Measurements from ENCODE around the gene CTDSPL2. TPM values are rescaled to one million over a fixed set of nuclear protein-coding genes. Genes with fewer than 3 reads are reported as not detected.
"Not testable (repeated sequence)": the region's sequence is repeated elsewhere in the genome, so short reads cannot be mapped to it uniquely, and the experiment has no call there.

CTDSPL2 gene
- 43.5 and 50.0 TPM in 2 replicates for total RNA-seq (2014; rRNA removed; shearing (Covaris generic); ENCODE audit: low replicate concordance)

GRCh38 chr15:44426975-44427755 is at the start of gene CTDSPL2:
Gene CTDSPL2, plus strand, starts transcription at chr15:44427629. Its CDS starts 31,386 bp downstream, at chr15:44459015.
- peak; percentile 99 for DNase-seq (ENCODE audit: low read depth)
- in situ Hi-C loops (cut with HindIII; ENCODE audit: low pct_unique_long_range_greater_than_20kb, low sequenced_read_pairs): no loop called here

DNA sequence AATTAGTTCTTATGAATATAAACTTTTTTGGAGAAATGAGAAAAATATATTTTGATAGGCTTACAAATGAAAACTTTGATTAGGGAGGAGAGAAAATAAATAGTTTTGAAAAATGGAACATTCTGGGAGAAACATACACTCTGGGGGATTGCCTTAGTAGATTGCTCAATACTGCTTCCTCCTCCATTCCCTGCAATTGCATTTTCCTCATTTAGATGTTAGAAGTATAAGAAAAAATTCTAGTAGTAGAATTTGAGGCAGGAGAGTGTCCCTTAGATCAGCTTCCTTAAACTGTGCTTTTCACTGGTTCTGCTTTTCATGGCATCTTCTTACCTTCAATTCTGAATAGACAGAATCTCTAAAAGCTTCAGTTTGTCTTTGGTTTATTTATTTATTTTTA is 46.2 kb upstream of the CTDSPL2 start:
- no peak for DNase-seq (ENCODE audit: low read depth)
- in situ Hi-C loops (cut with HindIII; ENCODE audit: low pct_unique_long_range_greater_than_20kb, low sequenced_read_pairs): no loop called here

DNA sequence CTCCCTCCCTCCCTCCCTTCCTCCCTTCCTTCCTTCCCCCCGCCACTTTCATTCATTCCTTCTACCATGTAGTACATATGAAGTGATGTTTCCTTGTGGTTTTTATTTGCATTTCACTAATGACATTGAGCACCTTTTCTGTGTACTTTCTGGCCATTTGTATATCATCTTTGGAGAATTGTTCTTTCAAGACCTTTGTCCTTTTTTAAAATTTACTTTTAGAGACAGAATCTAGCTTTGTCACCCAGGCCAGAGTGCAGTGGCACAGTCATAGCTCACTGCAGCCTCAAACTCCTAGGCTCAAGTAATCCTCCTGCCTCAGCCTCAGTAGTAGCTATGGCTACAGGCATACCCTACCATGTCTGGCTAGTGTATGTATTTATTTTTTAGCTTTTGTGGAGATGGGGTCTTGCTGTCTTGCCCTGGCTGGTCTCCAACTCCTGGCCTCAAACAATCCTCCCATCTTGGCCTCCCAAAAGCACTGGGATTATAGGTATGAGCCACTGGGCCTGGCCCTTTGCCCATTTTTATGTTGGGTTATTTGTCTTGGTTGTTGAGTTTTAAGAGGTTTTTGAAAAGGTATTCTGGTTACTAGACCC is 42.0 kb upstream of the CTDSPL2 start:
- in situ Hi-C loops (cut with HindIII; ENCODE audit: low pct_unique_long_range_greater_than_20kb, low sequenced_read_pairs): no loop called here
- no peak for DNase-seq (ENCODE audit: low read depth)

- in situ Hi-C loops (cut with HindIII; ENCODE audit: low pct_unique_long_range_greater_than_20kb, low sequenced_read_pairs): no loop called here
- no peak for DNase-seq (ENCODE audit: low read depth)
Measured at GRCh38 chr15:44394062-44394461, 33.4 kb upstream of the CTDSPL2 start.

GRCh38 chr15:44394562-44394961 is 32.9 kb upstream of the CTDSPL2 start:
- no peak for DNase-seq (ENCODE audit: low read depth)
- in situ Hi-C loops (cut with HindIII; ENCODE audit: low pct_unique_long_range_greater_than_20kb, low sequenced_read_pairs): no loop called here

DNA sequence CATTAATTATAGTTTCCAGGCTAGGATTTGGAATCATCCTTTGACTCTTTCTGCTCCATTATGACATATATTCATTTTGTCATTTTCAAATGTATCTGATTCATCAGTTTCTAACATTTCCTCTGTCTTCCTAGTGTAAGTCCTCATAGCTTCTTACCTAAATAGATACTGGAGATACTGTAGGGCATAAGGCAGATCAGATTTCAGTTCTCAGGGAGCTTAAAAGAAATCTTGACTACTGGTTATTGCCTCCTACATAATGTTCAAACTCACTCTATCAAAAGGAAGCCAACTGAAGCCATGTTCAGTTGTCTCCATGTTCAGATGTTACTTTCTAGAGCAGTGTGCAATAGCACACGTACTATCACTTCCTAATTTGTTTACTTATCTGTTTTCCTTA is 29.6 kb upstream of the CTDSPL2 start:
- in situ Hi-C loops (cut with HindIII; ENCODE audit: low pct_unique_long_range_greater_than_20kb, low sequenced_read_pairs): no loop called here
- DNase-seq (ENCODE audit: low read depth): no peak

DNA sequence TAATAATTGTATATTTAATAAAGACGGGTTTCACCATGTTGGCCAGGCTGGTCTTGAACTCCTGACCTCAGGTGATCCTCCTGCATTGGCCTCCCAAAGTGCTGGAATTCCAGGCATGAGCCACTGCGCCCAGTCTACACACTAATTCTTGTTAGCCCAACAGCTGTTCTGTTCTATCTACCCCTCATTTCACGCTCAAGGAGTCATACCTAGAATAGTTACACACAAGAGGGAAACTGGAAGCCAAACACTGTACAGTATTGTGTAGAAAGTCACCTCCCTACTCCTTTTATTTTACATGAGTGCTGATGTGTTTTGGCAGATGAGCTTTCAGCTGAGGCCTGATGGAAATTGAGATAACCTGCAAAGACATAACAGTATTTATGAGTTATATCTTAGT is 13.4 kb upstream of the CTDSPL2 start:
- in situ Hi-C loops (cut with HindIII; ENCODE audit: low pct_unique_long_range_greater_than_20kb, low sequenced_read_pairs): no loop called here
- no peak for DNase-seq (ENCODE audit: low read depth)

GRCh38 chr15:44427756-44428724 is 611 bp downstream of the CTDSPL2 start:
- in situ Hi-C loops (cut with HindIII; ENCODE audit: low pct_unique_long_range_greater_than_20kb, low sequenced_read_pairs): no loop called here
- DNase-seq (ENCODE audit: low read depth): peak; percentile 30

DNA sequence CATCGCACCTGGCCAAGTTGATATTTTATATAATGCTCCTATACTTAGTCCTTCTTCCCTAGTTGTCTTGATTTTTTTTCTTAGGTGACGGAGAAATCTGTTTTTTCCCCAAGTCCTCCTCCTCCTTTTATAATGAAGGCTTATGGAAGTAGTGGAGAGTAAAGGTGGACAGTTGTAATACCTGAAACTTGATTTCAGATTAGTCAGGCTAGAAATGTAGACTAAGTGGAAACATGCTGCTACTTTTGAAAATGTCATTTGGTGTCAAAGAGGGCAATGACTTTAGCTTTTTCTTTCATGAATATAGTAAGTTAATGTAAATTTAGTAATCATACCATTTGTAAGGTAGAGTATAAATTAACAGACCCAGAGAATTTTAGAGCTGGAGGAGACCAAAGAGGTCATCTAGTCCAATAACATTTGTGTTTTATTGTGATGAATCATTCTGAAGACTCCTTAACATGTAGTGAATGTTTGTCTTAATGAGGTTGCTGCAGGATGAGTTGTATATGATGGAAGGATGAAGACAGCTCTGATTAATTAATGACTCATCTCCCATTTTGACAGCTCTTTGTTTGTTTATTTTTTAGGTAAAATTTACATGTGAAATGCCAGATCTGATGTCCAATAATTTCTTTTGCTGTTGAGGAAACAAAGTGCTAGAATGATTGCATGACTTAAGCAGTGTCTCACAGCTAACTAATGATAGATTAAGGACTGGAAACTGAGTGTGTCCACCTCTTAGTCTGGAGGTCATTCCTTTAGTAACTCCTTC is 8.7 kb downstream of the CTDSPL2 start:
- peak; percentile 62 for DNase-seq (ENCODE audit: low read depth)
- in situ Hi-C loops (cut with HindIII; ENCODE audit: low pct_unique_long_range_greater_than_20kb, low sequenced_read_pairs): no loop called here

DNA sequence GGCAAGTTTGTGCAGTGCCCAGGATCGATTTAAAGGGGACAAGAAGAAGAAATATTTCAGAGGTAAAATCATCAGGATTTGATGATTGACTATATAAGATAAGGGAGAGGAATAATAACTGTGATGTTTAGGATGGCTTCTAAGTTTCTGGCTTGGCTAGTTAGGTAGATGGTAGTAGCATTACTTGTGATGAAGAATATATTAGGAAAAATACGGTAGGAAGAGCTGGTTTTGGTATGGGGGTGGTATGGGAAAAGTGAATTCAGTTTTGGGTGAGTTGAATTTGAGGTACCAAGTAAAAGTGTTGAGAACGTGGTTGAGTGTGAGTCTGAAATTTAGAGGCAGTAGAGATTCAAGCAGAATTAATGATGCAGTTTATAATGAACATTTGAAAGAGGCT is 11.0 kb downstream of the CTDSPL2 start:
- in situ Hi-C loops (cut with HindIII; ENCODE audit: low pct_unique_long_range_greater_than_20kb, low sequenced_read_pairs): no loop called here

GRCh38 chr15:44441095-44441501 is 13.7 kb downstream of the CTDSPL2 start:
- in situ Hi-C loops (cut with HindIII; ENCODE audit: low pct_unique_long_range_greater_than_20kb, low sequenced_read_pairs): no loop called here
- no peak for DNase-seq (ENCODE audit: low read depth)

More for the DNA sequence above, 11.0 kb downstream of the CTDSPL2 start:
- no peak for DNase-seq (ENCODE audit: low read depth)

GRCh38 chr15:44443515-44443914 is 16.1 kb downstream of the CTDSPL2 start:
- DNase-seq (ENCODE audit: low read depth): no peak
- in situ Hi-C loops (cut with HindIII; ENCODE audit: low pct_unique_long_range_greater_than_20kb, low sequenced_read_pairs): no loop called here

- in situ Hi-C loops (cut with HindIII; ENCODE audit: low pct_unique_long_range_greater_than_20kb, low sequenced_read_pairs): no loop called here
Measured at GRCh38 chr15:44447772-44448376, 20.4 kb downstream of the CTDSPL2 start.

GRCh38 chr15:44450172-44450571 is 22.7 kb downstream of the CTDSPL2 start:
- DNase-seq (ENCODE audit: low read depth): no peak
- in situ Hi-C loops (cut with HindIII; ENCODE audit: low pct_unique_long_range_greater_than_20kb, low sequenced_read_pairs): no loop called here

More at GRCh38 chr15:44447772-44448376, 20.4 kb downstream of the CTDSPL2 start:
- DNase-seq (ENCODE audit: low read depth): no peak

DNA sequence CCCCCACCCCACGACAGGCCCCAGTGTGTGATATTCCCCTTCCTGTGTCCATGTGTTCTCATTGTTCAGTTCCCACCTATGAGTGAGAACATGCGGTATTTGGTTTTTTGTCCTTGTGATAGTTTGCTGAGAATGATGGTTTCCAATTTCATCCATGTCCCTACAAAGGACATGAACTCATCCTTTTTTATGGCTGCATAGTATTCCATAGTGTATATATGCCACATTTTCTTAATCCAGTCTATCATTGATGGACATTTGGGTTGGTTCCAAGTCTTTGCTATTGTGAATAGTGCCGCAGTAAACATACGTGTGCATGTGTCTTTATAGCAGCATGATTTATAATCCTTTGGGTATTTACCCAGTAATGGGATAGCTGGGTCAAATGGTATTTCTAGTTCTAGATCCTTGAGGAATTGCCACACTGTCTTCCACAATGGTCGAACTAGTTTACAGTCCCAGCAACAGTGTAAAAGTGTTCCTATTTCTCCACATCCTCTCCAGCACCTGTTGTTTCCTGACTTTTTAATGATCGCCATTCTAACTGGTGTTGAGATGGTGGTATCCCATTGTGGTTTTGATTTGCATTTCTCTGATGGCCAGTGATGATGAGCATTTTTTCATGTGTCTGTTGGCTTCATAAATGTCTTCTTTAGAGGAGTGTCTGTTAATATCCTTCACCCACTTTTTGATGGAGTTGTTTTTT is 26.3 kb downstream of the CTDSPL2 start:
- in situ Hi-C loops (cut with HindIII; ENCODE audit: low pct_unique_long_range_greater_than_20kb, low sequenced_read_pairs); DNase-seq (ENCODE audit: low read depth): not testable (repeated sequence)

GRCh38 chr15:44458429-44458828 is 31.0 kb downstream of the CTDSPL2 start:
- no peak for DNase-seq (ENCODE audit: low read depth)

More at GRCh38 chr15:44458429-44458828, 31.0 kb downstream of the CTDSPL2 start:
- in situ Hi-C loops (cut with HindIII; ENCODE audit: low pct_unique_long_range_greater_than_20kb, low sequenced_read_pairs): no loop called here

All from Caki2 (cell line).